A673 (cell line): Measurements from ENCODE around the gene SYNE2. TPM values are rescaled to one million over a fixed set of nuclear protein-coding genes. Genes with fewer than 3 reads are reported as not detected.

Experiments
- BruUV-seq: library from RNA; stranded (reverse); fragments of 400-500 nt; replicated peaks from 2 replicates; lab custom pipeline; 2021; lab: Mats Ljungman, UMichigan
- CTCF ChIA-PET: fragments of 300-600 bp; sonication (Branson Sonifier 250); formaldehyde crosslinking; loops from one replicate; lab custom pipeline; 2022; ENCODE audit warnings: antibody characterized with exemption; lab: Charles Lee
- POLR2A ChIA-PET: fragments of 300-600 bp; sonication (Branson Sonifier 250); formaldehyde crosslinking; loops from one replicate; lab custom pipeline; 2022; ENCODE audit warnings: antibody characterized with exemption; ENCODE audit not compliant: low non-redundant PET; lab: Charles Lee
- DNase-seq: peaks from one replicate; pipeline ENCODE4 v3.0.0-alpha.2; 2015; ENCODE audit warnings: low spot score
- H3K27ac ChIP-seq: fragments of 200-600 bp; sonication (generic); 2 replicates; pipeline ENCODE4 v1.5.1; 2016; ENCODE audit warnings: mixed run types, low read depth, mild to moderate bottlenecking, mixed read lengths, antibody characterized with exemption, low read length; ENCODE audit not compliant: poor library complexity, severe bottlenecking
- H3K27me3 ChIP-seq: fragments of 200-600 bp; sonication (generic); replicated peaks from 2 replicates; pipeline ENCODE4 v1.6.1; 2017; ENCODE audit warnings: mixed run types, low read depth, mild to moderate bottlenecking, mixed read lengths, antibody characterized with exemption, low read length; ENCODE audit not compliant: insufficient read depth, poor library complexity
- H3K36me3 ChIP-seq: fragments of 200-600 bp; sonication (generic); 2 replicates; pipeline ENCODE4 v1.6.1; 2016; ENCODE audit warnings: mixed run types, mild to moderate bottlenecking, mixed read lengths, antibody characterized with exemption, low read length; ENCODE audit not compliant: insufficient read depth, poor library complexity, severe bottlenecking
- H3K4me1 ChIP-seq: fragments of 200-600 bp; sonication (generic); 2 replicates; pipeline ENCODE4 v1.6.1; 2017; ENCODE audit warnings: mixed run types, mild to moderate bottlenecking, mixed read lengths, antibody characterized with exemption, low read length; ENCODE audit not compliant: insufficient read depth, poor library complexity, severe bottlenecking
- H3K4me3 ChIP-seq: fragments of 200-600 bp; sonication (generic); 2 replicates; pipeline ENCODE4 v1.5.1; 2016; ENCODE audit warnings: low read depth, mixed run types, mild to moderate bottlenecking, mixed read lengths, low read length; ENCODE audit not compliant: poor library complexity, severe bottlenecking
- H3K9me3 ChIP-seq: fragments of 200-600 bp; sonication (generic); 2 replicates; pipeline ENCODE4 v1.6.1; 2016; ENCODE audit warnings: mixed run types, low read depth, mild to moderate bottlenecking, mixed read lengths, antibody characterized with exemption, low read length; ENCODE audit not compliant: poor library complexity, severe bottlenecking
- CTCF ChIP-seq: fragments of 300-800, 200-600 bp; sonication (generic); conservative IDR thresholded peaks from 2 replicates; pipeline ENCODE4 v1.5.1; 2017; ENCODE audit warnings: low read depth, mild to moderate bottlenecking, antibody characterized with exemption, low read length, moderate library complexity, mixed read lengths
- EZH2 ChIP-seq: fragments of 200-600 bp; sonication (generic); IDR thresholded peaks from 2 replicates; pipeline ENCODE4 v1.6.1; 2017; ENCODE audit warnings: borderline replicate concordance, low read depth, mild to moderate bottlenecking, mixed read lengths, antibody characterized with exemption, low read length; ENCODE audit not compliant: poor library complexity, severe bottlenecking
- intact Hi-C: fragments of 100-400 bp; cut with micrococcal nuclease; formaldehyde crosslinking; loops from one replicate; pipeline ENCODE4 v1.10.0; 2022; ENCODE audit not compliant: unreplicated experiment
- total RNA-seq: library from RNA; stranded (reverse); gene quantifications from 2 replicates; pipeline ENCODE4 v1.2.3, GENCODE V29; 2021

SYNE2 gene
- total RNA-seq, 1 experiment from 2014 or later, result 68.2 TPM

- BruUV-seq, result no TSS peak
- no peak for TF ChIP-seq CTCF
- no peak for TF ChIP-seq EZH2
- H3K27ac ChIP-seq, result no peak overlapping the region
- POLR2A ChIA-PET, result no interaction called here
- H3K36me3 ChIP-seq, result peaks cover 3% of the 10 kb centered on the region
- H3K4me3 ChIP-seq, result no peak overlapping the region
- H3K4me1 ChIP-seq, result no peaks in the 10 kb centered on the region
- H3K9me3 ChIP-seq, result no peaks in the 10 kb centered on the region
- intact Hi-C loops, result no loop called here
- no peak for DNase-seq
- H3K27me3 ChIP-seq, result no peaks in the 10 kb centered on the region
- CTCF ChIA-PET, result no interaction called here
Observed at GRCh38 chr14:64227856-64228255, 375.1 kb downstream of the SYNE2 start.

DNA sequence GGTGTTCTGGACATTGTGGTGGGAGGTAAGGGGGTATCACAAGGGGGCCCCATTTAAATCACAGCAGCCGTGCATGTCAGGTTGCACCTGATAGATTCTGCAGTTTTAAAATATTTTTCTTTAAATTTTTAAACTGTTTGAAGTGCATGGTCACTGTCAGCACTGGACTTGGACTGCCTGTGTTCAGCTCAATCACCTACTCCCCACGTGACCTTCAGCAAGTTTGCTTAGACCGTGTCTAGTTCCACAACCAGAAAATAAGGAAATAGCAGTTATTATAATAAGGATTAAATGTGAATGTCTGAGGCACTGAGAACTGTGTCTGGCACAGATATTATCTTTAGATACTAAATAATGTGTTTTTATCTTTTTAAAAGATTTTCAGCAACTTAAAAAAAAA, 376.7 kb downstream of the SYNE2 start:
- no peak for DNase-seq
- no peaks in the 10 kb centered on the region for H3K27me3 ChIP-seq
- intact Hi-C loops, result no loop called here
- POLR2A ChIA-PET, result no interaction called here
- no peak for TF ChIP-seq EZH2
- TF ChIP-seq CTCF, result no peak
- CTCF ChIA-PET, result no interaction called here
- H3K36me3 ChIP-seq, result peaks cover 3% of the 10 kb centered on the region
- H3K9me3 ChIP-seq, result no peaks in the 10 kb centered on the region
- no peaks in the 10 kb centered on the region for H3K4me1 ChIP-seq
- no TSS peak for BruUV-seq
- H3K4me3 ChIP-seq, result no peak overlapping the region
- H3K27ac ChIP-seq, result no peak overlapping the region

DNA sequence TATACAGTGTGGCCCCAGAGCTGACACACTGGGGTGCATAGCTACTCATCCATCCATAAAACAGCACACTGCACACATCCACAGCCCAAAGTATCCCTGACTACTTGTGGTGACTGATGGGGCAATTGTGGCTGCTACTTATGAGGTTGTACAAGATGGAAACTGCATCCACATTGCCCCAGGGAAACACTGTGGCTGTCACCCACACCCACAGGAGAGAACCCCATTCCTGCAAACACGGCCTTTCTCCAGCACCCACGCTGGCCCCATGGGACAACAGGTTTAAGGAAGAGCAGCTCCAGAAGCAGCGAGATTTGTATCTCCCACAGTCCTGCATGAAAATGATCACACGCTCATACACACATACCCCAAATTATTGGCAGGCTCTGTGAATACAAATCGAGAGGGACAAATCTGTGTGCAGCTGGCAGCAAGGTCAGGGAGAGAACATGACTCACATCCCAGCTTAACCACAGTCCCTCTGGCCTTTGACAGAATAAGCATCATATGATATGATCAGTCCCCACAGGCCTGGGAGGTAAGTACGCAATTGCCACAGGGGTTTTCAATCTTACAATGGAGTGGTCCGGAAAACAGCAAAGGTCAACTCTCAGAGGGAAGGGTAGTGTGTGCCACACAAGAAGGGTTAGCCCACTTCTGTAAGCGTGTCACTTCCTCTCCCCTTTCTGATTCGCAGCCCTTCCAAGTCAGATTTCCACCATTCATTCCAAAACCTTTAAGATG, 379.5 kb downstream of the SYNE2 start:
- POLR2A ChIA-PET, result no interaction called here
- no peak overlapping the region for H3K27ac ChIP-seq
- intact Hi-C loops, result no loop called here
- no peak overlapping the region for H3K4me3 ChIP-seq
- no TSS peak for BruUV-seq
- no peaks in the 10 kb centered on the region for H3K27me3 ChIP-seq
- DNase-seq, result no peak
- no peaks in the 10 kb centered on the region for H3K4me1 ChIP-seq
- H3K36me3 ChIP-seq, result peaks cover 3% of the 10 kb centered on the region
- CTCF ChIA-PET, result no interaction called here
- TF ChIP-seq EZH2 (no peak), CTCF (no peak)
- H3K9me3 ChIP-seq, result no peaks in the 10 kb centered on the region
